Sigmoid colon (tissue), 4 donors: ENCODE results near the gene EID3.
A peak's percentile ranks its signal among the peaks of the same experiment; 100 is the strongest.

Experiments
- CTCF ChIP-seq, 4 experiments: fragments of 450-650 bp in 3 of 4; fragments of 200-600 bp in 1 of 4; IDR thresholded peaks; one replicate each; pipeline ENCODE4 v1.5.1; 2016 to 2019; ENCODE audit warnings: antibody characterized with exemption in 4 of 4, mild to moderate bottlenecking in 3 of 4, moderate library complexity in 2 of 4
- EP300 ChIP-seq, 4 donors: sonication (generic); formaldehyde crosslinking; IDR thresholded peaks; one replicate each; pipeline ENCODE4 v1.6.1; 2017; ENCODE audit warnings: antibody characterized with exemption in 4 of 4
- POLR2A ChIP-seq, 2 donors: fragments of 450-650 bp; IDR thresholded peaks; one replicate each; pipeline ENCODE4 v1.6.1; 2016; ENCODE audit warnings: antibody characterized with exemption in 2 of 2, mild to moderate bottlenecking in 2 of 2, moderate library complexity in 2 of 2
- POLR2AphosphoS5 ChIP-seq, 4 donors: sonication (generic); formaldehyde crosslinking; IDR thresholded peaks; one replicate each; pipeline ENCODE4 v1.6.1; 2017; ENCODE audit warnings: antibody characterized with exemption in 4 of 4

GRCh38 chr12:104299842-104300481 is 3.6 kb upstream of the EID3 start:
- TF ChIP-seq POLR2A (IDR thresholded peaks at IDR 0.05) (no peak), CTCF (IDR thresholded peaks at IDR 0.05) (no peak), POLR2AphosphoS5 (IDR thresholded peaks at IDR 0.05) (peak in 1 of 4 donors; percentile 7), EP300 (IDR thresholded peaks at IDR 0.05) (no peak)
